Measurements from ENCODE around the gene POM121.
"Not testable (repeated sequence)": the region's sequence is repeated elsewhere in the genome, so short reads cannot be mapped to it uniquely, and the experiment has no call there.

POM121 gene

GRCh38 chr7:72924733-72925545 lies at the start of gene POM121:
POM121 (plus strand) TSS chr7:72925095; CDS start chr7:72925122, 27 bp downstream.
- DNase-seq = peak; percentile 84

- DNase-seq = peak; percentile 79
Observed at GRCh38 chr7:72879079-72879736, 45.7 kb upstream of the POM121 start.

- peak; percentile 45 for DNase-seq
Observed at GRCh38 chr7:72879737-72880215, 45.1 kb upstream of the POM121 start.

- not testable (repeated sequence) for DNase-seq
Observed at GRCh38 chr7:72891750-72892149, 33.1 kb upstream of the POM121 start.

- not testable (repeated sequence) for DNase-seq
Observed at GRCh38 chr7:72904740-72905139, 20.2 kb upstream of the POM121 start.

- DNase-seq = not testable (repeated sequence)
Observed at GRCh38 chr7:72908422-72908821, 16.5 kb upstream of the POM121 start.

- DNase-seq = peak; percentile 22
Observed at GRCh38 chr7:72911395-72911794, 13.5 kb upstream of the POM121 start.

- DNase-seq = not testable (repeated sequence)
Observed at GRCh38 chr7:72913750-72914149, 11.1 kb upstream of the POM121 start.

- peak; percentile 48 for DNase-seq
Observed at GRCh38 chr7:72914756-72915525, 10.0 kb upstream of the POM121 start.

- DNase-seq = no peak
Observed at GRCh38 chr7:72919256-72919775, 5.6 kb upstream of the POM121 start.

GRCh38 chr7:72924386-72924732 lies 536 bp upstream of the POM121 start:
- no peak for DNase-seq

GRCh38 chr7:72925546-72926120 lies 738 bp downstream of the POM121 start:
- DNase-seq = no peak

- not testable (repeated sequence) for DNase-seq
Observed at GRCh38 chr7:72927791-72928190, 2.9 kb downstream of the POM121 start.

GRCh38 chr7:72928216-72928615 lies 3.3 kb downstream of the POM121 start:
- DNase-seq = not testable (repeated sequence)

GRCh38 chr7:72942022-72942705 lies 17.3 kb downstream of the POM121 start:
- peak; percentile 3 for DNase-seq

- DNase-seq = not testable (repeated sequence)
Observed at GRCh38 chr7:72942956-72943355, 18.1 kb downstream of the POM121 start.

GRCh38 chr7:72944937-72945336 lies 20.0 kb downstream of the POM121 start:
- DNase-seq = not testable (repeated sequence)

GRCh38 chr7:72945597-72945996 lies 20.7 kb downstream of the POM121 start:
- DNase-seq = not testable (repeated sequence)

- DNase-seq = not testable (repeated sequence)
Observed at GRCh38 chr7:72946130-72946745, 21.3 kb downstream of the POM121 start.

- DNase-seq = not testable (repeated sequence)
Observed at GRCh38 chr7:72948714-72949113, 23.8 kb downstream of the POM121 start.

GRCh38 chr7:72949276-72949675 lies 24.4 kb downstream of the POM121 start:
- DNase-seq = not testable (repeated sequence)

Data from CD4-positive, alpha-beta T cell treated with Interferon gamma for 1 hour (primary cell).